Fibroblast of upper back skin (primary cell): ENCODE results near the gene PCP4.

Experiments used
- DNase-seq: peaks from one replicate; pipeline ENCODE4 v3.0.0-alpha.2; 2013

The PCP4 gene

DNA sequence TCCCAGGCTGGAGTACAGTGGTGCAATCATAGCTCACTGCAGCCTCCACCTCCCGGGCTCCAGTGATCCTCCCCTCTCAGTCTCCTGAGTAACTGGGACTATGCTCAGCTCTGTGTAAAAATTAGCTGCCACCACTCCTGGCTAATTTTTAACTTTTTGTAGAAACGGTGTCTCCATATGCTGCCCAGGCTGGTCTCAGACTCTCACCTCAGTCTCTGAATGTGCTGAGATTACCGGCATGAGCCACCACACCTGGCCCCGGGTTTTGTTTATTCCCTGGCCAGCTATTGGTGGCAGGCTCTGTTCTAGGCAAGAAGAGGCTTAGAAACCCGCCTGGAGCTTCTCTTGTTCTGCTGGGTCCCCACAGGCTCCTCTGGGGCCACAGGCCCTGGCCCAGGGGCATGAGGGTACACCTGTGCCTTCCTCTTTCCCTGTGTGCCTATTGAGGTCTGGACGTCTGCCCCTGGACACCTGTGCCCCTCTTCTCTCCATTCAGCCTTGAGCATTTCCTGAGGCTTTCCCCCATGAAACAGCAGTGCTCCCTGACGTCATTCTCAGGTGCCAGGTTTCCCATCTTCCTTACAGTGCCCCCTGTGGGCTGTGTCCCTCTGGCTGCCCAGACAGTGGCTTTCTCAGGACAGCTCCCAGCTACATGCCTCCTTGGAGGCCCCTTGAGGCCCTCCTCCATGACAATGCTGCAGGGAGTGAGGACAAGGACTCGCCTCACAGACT lies 57.5 kb downstream of the PCP4 start:
- no peak for DNase-seq

- DNase-seq, result no peak
These were observed 60.2 kb downstream of the PCP4 start for GRCh38 chr21:39927304-39927886.

- no peak for DNase-seq
These were observed 65.1 kb downstream of the PCP4 start for GRCh38 chr21:39932335-39932734.

DNA sequence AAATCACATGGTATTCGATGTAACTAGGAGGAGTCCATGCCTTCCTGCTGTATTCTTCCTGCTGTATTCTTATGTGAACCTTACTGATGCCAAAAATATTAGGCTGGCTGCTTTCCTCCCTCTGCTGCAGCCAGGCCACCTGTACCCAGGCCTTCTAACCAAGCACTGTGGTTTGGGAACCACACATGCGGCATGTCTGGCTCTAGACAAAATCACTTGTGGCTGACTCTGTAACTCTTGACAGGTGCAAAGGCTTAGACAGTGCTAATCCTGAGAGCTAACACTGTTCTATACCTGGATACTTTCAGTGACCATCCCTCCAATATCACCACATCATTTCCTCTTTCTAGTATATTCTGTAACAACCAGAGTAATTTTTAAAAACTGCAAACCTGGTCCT lies 67.7 kb downstream of the PCP4 start:
- no peak for DNase-seq

DNA sequence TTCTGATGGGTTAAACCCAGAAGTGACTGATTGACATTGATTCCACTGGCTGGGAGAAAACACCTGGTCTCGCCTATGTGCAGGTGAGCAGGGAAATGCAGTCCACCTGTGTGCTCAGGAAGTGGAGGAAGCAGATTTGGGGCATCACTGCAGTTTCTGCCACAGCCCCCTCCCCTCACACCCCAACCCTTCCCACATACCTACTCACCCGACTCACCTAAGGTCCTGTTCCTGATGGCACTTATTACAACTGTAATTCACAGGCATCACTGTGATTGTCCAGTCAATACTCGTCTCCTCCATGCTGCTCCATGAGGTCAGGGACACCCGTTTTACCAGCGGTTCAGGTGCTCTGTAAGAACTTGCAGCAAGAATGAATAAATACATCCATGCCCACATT lies 68.5 kb downstream of the PCP4 start:
- DNase-seq, result no peak

- DNase-seq, result no peak
These were observed 70.9 kb downstream of the PCP4 start for GRCh38 chr21:39938086-39938625.

- no peak for DNase-seq
These were observed 79.0 kb downstream of the PCP4 start for GRCh38 chr21:39946199-39946598.

DNA sequence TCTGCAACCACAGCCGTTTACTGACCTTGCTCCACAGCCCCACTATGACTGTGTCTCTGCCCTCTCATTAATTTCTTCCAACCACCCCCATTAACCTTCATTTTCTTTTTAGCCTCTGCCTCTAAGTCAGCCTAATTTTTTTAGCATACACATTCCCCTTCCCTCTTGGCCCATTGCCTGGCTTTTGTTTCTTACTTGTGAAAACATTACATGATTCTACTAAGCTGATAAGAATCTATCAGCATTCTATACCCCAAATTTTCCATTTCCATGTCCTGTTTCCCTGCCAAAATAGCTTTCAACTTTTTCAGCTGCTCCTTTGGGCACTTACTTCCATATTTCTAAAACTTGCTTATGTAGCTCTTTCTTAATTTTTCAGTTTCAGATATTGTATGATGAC lies 79.8 kb downstream of the PCP4 start:
- no peak for DNase-seq

GRCh38 chr21:39951183-39952101 lies 84.2 kb downstream of the PCP4 start:
- DNase-seq, result no peak

GRCh38 chr21:39952265-39952664 lies 85.0 kb downstream of the PCP4 start:
- DNase-seq, result no peak

- DNase-seq, result no peak
These were observed 87.3 kb downstream of the PCP4 start for GRCh38 chr21:39954570-39954969.

DNA sequence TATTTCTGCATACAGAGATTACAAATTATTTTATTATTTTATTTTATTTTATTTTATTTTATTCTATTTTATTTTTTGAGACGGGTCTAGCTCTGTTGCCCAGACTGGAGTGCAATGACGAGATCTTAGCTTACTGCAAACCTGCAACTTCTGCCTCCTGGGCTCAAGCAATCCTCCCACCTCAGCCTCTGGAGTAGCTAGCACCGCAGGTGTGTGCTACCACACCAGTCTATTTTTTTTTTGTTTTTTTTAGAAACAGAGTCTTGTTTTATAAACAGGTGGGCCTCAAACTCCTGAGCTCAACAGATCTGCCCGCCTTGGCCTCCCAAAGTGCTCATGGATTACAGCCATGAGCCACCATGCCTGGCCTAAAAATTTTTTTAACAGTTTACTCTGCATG lies 88.1 kb downstream of the PCP4 start:
- DNase-seq, result no peak

DNA sequence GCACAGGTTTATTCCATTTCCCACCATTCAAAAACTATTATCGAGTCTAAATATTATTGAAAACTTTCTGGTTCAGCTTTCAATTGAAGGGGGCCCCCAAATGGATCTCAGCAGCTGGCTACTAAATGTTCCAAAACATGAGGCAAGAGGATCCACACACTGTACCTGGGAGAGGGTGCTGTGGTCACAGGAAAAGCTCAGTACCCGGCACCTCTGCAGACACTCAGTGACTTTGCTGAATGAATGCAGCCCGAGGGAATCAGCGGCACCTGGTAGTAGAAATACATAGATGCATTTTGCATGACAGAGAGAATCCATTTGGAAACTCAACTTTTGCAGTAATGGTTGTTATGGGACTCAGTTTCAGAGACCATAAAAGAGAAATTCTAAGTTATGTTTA lies 89.3 kb downstream of the PCP4 start:
- no peak for DNase-seq

DNA sequence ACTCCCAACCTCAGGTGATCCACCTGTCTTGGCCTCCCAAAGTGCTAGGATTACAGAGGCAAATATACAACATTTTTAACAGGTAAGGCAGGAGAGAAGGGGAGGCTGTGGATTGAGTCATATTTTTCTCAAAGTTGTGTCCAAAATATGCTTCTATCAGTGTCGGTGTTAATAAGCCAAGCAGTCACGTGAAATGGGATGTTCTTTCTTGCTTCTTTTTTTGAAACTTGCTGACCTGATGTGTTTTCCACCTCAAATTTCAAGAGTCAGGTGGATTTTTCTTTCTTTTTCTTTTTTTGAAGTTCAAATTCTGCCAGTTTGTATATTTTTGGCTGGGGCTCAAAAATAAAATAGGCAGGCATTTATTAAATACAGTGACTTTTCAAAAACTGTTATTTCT lies 91.5 kb downstream of the PCP4 start:
- DNase-seq, result no peak

- peak; percentile 67 for DNase-seq
These were observed 94.0 kb downstream of the PCP4 start for GRCh38 chr21:39961251-39961650.

GRCh38 chr21:39965026-39965425 lies 97.8 kb downstream of the PCP4 start:
- no peak for DNase-seq

GRCh38 chr21:39966786-39967185 lies 99.5 kb downstream of the PCP4 start:
- DNase-seq, result no peak

- no peak for DNase-seq
These were observed 100.8 kb downstream of the PCP4 start for GRCh38 chr21:39968010-39968409.

GRCh38 chr21:39969691-39970364 lies 102.6 kb downstream of the PCP4 start:
- DNase-seq, result no peak

GRCh38 chr21:39971956-39972355 lies 104.7 kb downstream of the PCP4 start:
- no peak for DNase-seq

DNA sequence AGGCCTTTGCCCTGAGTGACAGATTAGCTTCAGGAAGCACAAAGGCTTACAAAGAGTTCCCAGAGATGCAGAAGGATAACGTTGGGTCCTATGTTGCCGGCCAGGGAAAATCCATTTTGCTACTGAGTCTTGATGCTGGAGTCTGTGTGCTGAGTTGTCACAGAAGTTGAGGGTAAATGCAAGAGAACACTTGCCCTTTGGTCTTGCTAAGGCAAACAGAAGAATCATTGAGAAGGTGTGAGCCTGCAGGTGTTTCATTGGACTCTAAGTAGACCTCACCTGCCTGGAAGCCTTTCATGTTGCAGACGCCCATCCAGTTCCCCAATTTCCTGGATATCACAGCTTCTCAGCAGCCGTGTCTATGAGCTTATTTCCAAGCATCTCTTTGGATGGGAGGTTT lies 105.2 kb downstream of the PCP4 start:
- DNase-seq, result no peak

- peak; percentile 2 for DNase-seq
These were observed 105.9 kb downstream of the PCP4 start for GRCh38 chr21:39972976-39973770.
